Mesenchymal stem cell (in vitro differentiated cells and primary cell): Measurements from ENCODE around the gene NAPA.

Experiments used
- DNase-seq: peaks from one replicate; pipeline ENCODE4 v3.0.0-alpha.2; 2013
- H2AFZ ChIP-seq: one replicate; pipeline ENCODE4 v1.6.1; 2013; ENCODE audit warnings: low read depth, mild to moderate bottlenecking, control low read depth, inconsistent platforms, low read length, moderate library complexity
- H2AK5ac ChIP-seq: 2 replicates; pipeline ENCODE4 v1.6.1; 2013; ENCODE audit warnings: low read length, moderate library complexity, mild to moderate bottlenecking, inconsistent platforms; ENCODE audit not compliant: severe bottlenecking
- H2BK120ac ChIP-seq: one replicate; pipeline ENCODE4 v1.6.1; 2013; ENCODE audit warnings: low read depth, mild to moderate bottlenecking, inconsistent platforms, low read length, moderate library complexity
- H2BK12ac ChIP-seq, 2 experiments: one replicate each; pipeline ENCODE4 v1.6.1; 2013; ENCODE audit warnings: inconsistent platforms in 2 of 2, low read length in 2 of 2, mild to moderate bottlenecking in 2 of 2, moderate library complexity in 2 of 2, control low read depth in 1 of 2
- H2BK15ac ChIP-seq: one replicate; pipeline ENCODE4 v1.6.1; 2013; ENCODE audit warnings: mild to moderate bottlenecking, low read depth, inconsistent platforms; ENCODE audit not compliant: poor library complexity, severe bottlenecking
- H2BK5ac ChIP-seq: 2 replicates; pipeline ENCODE4 v1.6.1; 2013; ENCODE audit warnings: low read depth, mild to moderate bottlenecking, low read length, control low read depth, inconsistent platforms; ENCODE audit not compliant: poor library complexity, severe bottlenecking
- H3K14ac ChIP-seq, 2 experiments: one replicate each; pipeline ENCODE4 v1.6.1; 2013; ENCODE audit warnings: inconsistent platforms in 2 of 2, low read length in 2 of 2, control low read depth in 1 of 2, mild to moderate bottlenecking in 1 of 2, moderate library complexity in 1 of 2
- H3K18ac ChIP-seq, 2 experiments: one replicate each; pipeline ENCODE4 v1.6.1; 2013; ENCODE audit warnings: inconsistent platforms in 2 of 2, low read length in 2 of 2, control low read depth in 1 of 2, low read depth in 1 of 2, mild to moderate bottlenecking in 1 of 2
- H3K23ac ChIP-seq, 2 experiments: one replicate each; pipeline ENCODE4 v1.6.1; 2013; ENCODE audit warnings: inconsistent platforms in 2 of 2, low read length in 2 of 2, mild to moderate bottlenecking in 2 of 2, moderate library complexity in 2 of 2, control low read depth in 1 of 2
- H3K27ac ChIP-seq: 2 replicates; pipeline ENCODE4 v1.5.1; 2013; ENCODE audit warnings: mild to moderate bottlenecking, moderate library complexity, low read length, control low read depth, inconsistent platforms; ENCODE audit not compliant: poor library complexity, severe bottlenecking
- H3K27me3 ChIP-seq, 2 experiments: 2 replicates each; pipeline versions ENCODE4 v1.6.1 to v1.7.0; 2013; ENCODE audit warnings: low read length in 2 of 2, mild to moderate bottlenecking in 2 of 2, moderate library complexity in 2 of 2, control low read depth in 1 of 2, inconsistent platforms in 1 of 2; ENCODE audit not compliant: control insufficient read depth in 1 of 2, insufficient read depth in 1 of 2
- H3K36me3 ChIP-seq, 2 experiments: 2 replicates each; pipeline versions ENCODE4 v1.6.1 to v1.7.0; 2013; ENCODE audit warnings: low read length in 2 of 2, control low read depth in 1 of 2, inconsistent platforms in 1 of 2, low read depth in 1 of 2, mild to moderate bottlenecking in 1 of 2; ENCODE audit not compliant: insufficient read depth in 2 of 2, control insufficient read depth in 1 of 2
- H3K4ac ChIP-seq, 2 experiments: one replicate each; pipeline ENCODE4 v1.6.1; 2013; ENCODE audit warnings: inconsistent platforms in 2 of 2, low read length in 2 of 2, mild to moderate bottlenecking in 2 of 2, moderate library complexity in 2 of 2, control low read depth in 1 of 2, low read depth in 1 of 2
- H3K4me1 ChIP-seq: 2 replicates; pipeline ENCODE4 v1.6.1; 2013; ENCODE audit warnings: low read depth, low read length, control low read depth; ENCODE audit not compliant: control insufficient read depth, insufficient read depth
- H3K4me2 ChIP-seq: 2 replicates; pipeline ENCODE4 v1.6.1; 2013; ENCODE audit warnings: low read length, mild to moderate bottlenecking, inconsistent platforms; ENCODE audit not compliant: poor library complexity, severe bottlenecking
- H3K4me3 ChIP-seq, 2 experiments: 2 replicates each; pipeline versions ENCODE4 v1.5.1 to v1.7.0; 2013; ENCODE audit warnings: low read length in 2 of 2, mild to moderate bottlenecking in 2 of 2, control low read depth in 1 of 2, low read depth in 1 of 2; ENCODE audit not compliant: insufficient read depth in 1 of 2
- H3K79me1 ChIP-seq: replicated peaks from 2 replicates; pipeline ENCODE4 v1.6.1; 2013; ENCODE audit warnings: mild to moderate bottlenecking, control low read depth, low read length, inconsistent platforms; ENCODE audit not compliant: poor library complexity, severe bottlenecking
- H3K9ac ChIP-seq: 2 replicates; pipeline ENCODE4 v1.7.0; 2013; ENCODE audit warnings: mild to moderate bottlenecking, low read length, moderate library complexity
- H3K9me3 ChIP-seq: 2 replicates; pipeline ENCODE4 v1.7.0; 2013; ENCODE audit warnings: mild to moderate bottlenecking, low read length; ENCODE audit not compliant: control insufficient read depth
- H4K8ac ChIP-seq: one replicate; pipeline ENCODE4 v1.6.1; 2013; ENCODE audit warnings: inconsistent platforms, mild to moderate bottlenecking, low read length, moderate library complexity
- H4K91ac ChIP-seq: one replicate; pipeline ENCODE4 v1.6.1; 2013; ENCODE audit warnings: mild to moderate bottlenecking, low read length, inconsistent platforms
- WGBS: methylation state at CpG from one replicate; pipeline ENCODE4 v1.1.7; 2013; ENCODE audit warnings: mixed read lengths; 5-methylcytosine and 5-hydroxymethylcytosine counted together

Gene NAPA

GRCh38 chr19:47550129-47550528 lies 35.3 kb upstream of the NAPA start:
- WGBS: 90% methylated on average over 4 of the region's 4 CpGs
- no peak overlapping the region for H3K9ac ChIP-seq
- H3K9me3 ChIP-seq: no peaks in the 10 kb centered on the region
- no peak overlapping the region for H3K18ac ChIP-seq
- no peak overlapping the region for H4K8ac ChIP-seq
- H3K27ac ChIP-seq: no peak overlapping the region
- no peak overlapping the region for H3K4me2 ChIP-seq
- no peaks in the 10 kb centered on the region for H3K36me3 ChIP-seq
- no peak overlapping the region for H4K91ac ChIP-seq
- H2BK120ac ChIP-seq: no peak overlapping the region
- no peak overlapping the region for H2BK15ac ChIP-seq
- H2AK5ac ChIP-seq: no peak overlapping the region
- DNase-seq: no peak
- H3K23ac ChIP-seq: no peak overlapping the region
- no peak overlapping the region for H3K4ac ChIP-seq
- no peak overlapping the region for H3K14ac ChIP-seq
- no peak overlapping the region for H2BK5ac ChIP-seq
- no peaks in the 10 kb centered on the region for H3K79me1 ChIP-seq
- no peak overlapping the region for H3K4me3 ChIP-seq
- peaks cover 10 to 24% of the 10 kb centered on the region in 2 experiments for H3K27me3 ChIP-seq
- no peak overlapping the region for H2BK12ac ChIP-seq
- peaks cover 3% of the 10 kb centered on the region for H3K4me1 ChIP-seq
- no peak overlapping the region for H2AFZ ChIP-seq

GRCh38 chr19:47549261-47549862 lies 34.5 kb upstream of the NAPA start:
- no peak overlapping the region for H3K23ac ChIP-seq

GRCh38 chr19:47547199-47547598 lies 32.3 kb upstream of the NAPA start:
- H3K27me3 ChIP-seq: peaks cover 10 to 33% of the 10 kb centered on the region in 2 experiments
- no peaks in the 10 kb centered on the region for H3K36me3 ChIP-seq
- no peak overlapping the region for H4K91ac ChIP-seq
- H3K27ac ChIP-seq: no peak overlapping the region
- H3K18ac ChIP-seq: no peak overlapping the region
- H3K9ac ChIP-seq: no peak overlapping the region
- no peak overlapping the region for H3K4ac ChIP-seq
- no peak overlapping the region for H2BK5ac ChIP-seq
- no peak for DNase-seq
- H3K4me2 ChIP-seq: no peak overlapping the region
- H2AFZ ChIP-seq: no peak overlapping the region
- no peak overlapping the region for H2BK12ac ChIP-seq
- H3K14ac ChIP-seq: no peak overlapping the region
- H3K23ac ChIP-seq: no peak overlapping the region
- 84% methylated on average over 2 of the region's 2 CpGs for WGBS
- no peak overlapping the region for H3K4me3 ChIP-seq
- peaks cover 6% of the 10 kb centered on the region for H3K4me1 ChIP-seq
- H3K9me3 ChIP-seq: no peaks in the 10 kb centered on the region
- H2AK5ac ChIP-seq: no peak overlapping the region
- no peak overlapping the region for H2BK15ac ChIP-seq
- no peaks in the 10 kb centered on the region for H3K79me1 ChIP-seq
- H2BK120ac ChIP-seq: no peak overlapping the region
- no peak overlapping the region for H4K8ac ChIP-seq

More at GRCh38 chr19:47549261-47549862, 34.5 kb upstream of the NAPA start:
- H3K9me3 ChIP-seq: no peaks in the 10 kb centered on the region
- H2AFZ ChIP-seq: no peak overlapping the region
- no peak overlapping the region for H3K27ac ChIP-seq
- H2AK5ac ChIP-seq: no peak overlapping the region
- H3K4me3 ChIP-seq: no peak overlapping the region
- H3K4ac ChIP-seq: peak overlapping the region in 1 of 2 experiments; percentile 31
- no peaks in the 10 kb centered on the region for H3K79me1 ChIP-seq
- H3K18ac ChIP-seq: no peak overlapping the region
- H3K14ac ChIP-seq: no peak overlapping the region
- H3K36me3 ChIP-seq: no peaks in the 10 kb centered on the region
- no peak for DNase-seq
- H4K8ac ChIP-seq: no peak overlapping the region
- peaks cover 3% of the 10 kb centered on the region for H3K4me1 ChIP-seq
- WGBS: 92% methylated on average over 13 of the region's 13 CpGs
- no peak overlapping the region for H2BK5ac ChIP-seq
- no peak overlapping the region for H2BK15ac ChIP-seq
- no peak overlapping the region for H3K9ac ChIP-seq
- no peak overlapping the region for H2BK120ac ChIP-seq
- peaks cover 10 to 31% of the 10 kb centered on the region in 2 experiments for H3K27me3 ChIP-seq
- H2BK12ac ChIP-seq: no peak overlapping the region
- H4K91ac ChIP-seq: peak overlapping the region; percentile 47
- H3K4me2 ChIP-seq: no peak overlapping the region

- H3K9ac ChIP-seq: no peak overlapping the region
- no peak overlapping the region for H3K14ac ChIP-seq
- H2AFZ ChIP-seq: no peak overlapping the region
- no peak overlapping the region for H2AK5ac ChIP-seq
- peak overlapping the region; percentile 44 for H4K91ac ChIP-seq
- no peak overlapping the region for H2BK120ac ChIP-seq
- peak overlapping the region in 1 of 2 experiments; percentile 15 for H3K4ac ChIP-seq
- H3K27ac ChIP-seq: no peak overlapping the region
- peak overlapping the region; percentile 21 for H2BK15ac ChIP-seq
- no peak overlapping the region for H3K4me2 ChIP-seq
- no peak overlapping the region for H3K23ac ChIP-seq
- H3K27me3 ChIP-seq: peaks cover 10 to 31% of the 10 kb centered on the region in 2 experiments
- no peak for DNase-seq
- H2BK5ac ChIP-seq: no peak overlapping the region
- peaks cover 15% of the 10 kb centered on the region for H3K4me1 ChIP-seq
- no peaks in the 10 kb centered on the region for H3K9me3 ChIP-seq
- H3K18ac ChIP-seq: no peak overlapping the region
- no peaks in the 10 kb centered on the region for H3K79me1 ChIP-seq
- WGBS: 91% methylated on average over 75 of the region's 75 CpGs
- H4K8ac ChIP-seq: no peak overlapping the region
- no peaks in the 10 kb centered on the region for H3K36me3 ChIP-seq
- H2BK12ac ChIP-seq: no peak overlapping the region
- peak overlapping the region in 1 of 2 experiments; percentile 41 for H3K4me3 ChIP-seq
These were observed 30.4 kb upstream of the NAPA start for GRCh38 chr19:47545061-47545948.
